AG08396 (cell line): ENCODE data around the gene OR6Q1.

Source experiments
- DNase-seq: peaks from one replicate; pipeline ENCODE4 v3.0.0; 2012; ENCODE audit warnings: low spot score, mixed read lengths

OR6Q1 gene

DNA sequence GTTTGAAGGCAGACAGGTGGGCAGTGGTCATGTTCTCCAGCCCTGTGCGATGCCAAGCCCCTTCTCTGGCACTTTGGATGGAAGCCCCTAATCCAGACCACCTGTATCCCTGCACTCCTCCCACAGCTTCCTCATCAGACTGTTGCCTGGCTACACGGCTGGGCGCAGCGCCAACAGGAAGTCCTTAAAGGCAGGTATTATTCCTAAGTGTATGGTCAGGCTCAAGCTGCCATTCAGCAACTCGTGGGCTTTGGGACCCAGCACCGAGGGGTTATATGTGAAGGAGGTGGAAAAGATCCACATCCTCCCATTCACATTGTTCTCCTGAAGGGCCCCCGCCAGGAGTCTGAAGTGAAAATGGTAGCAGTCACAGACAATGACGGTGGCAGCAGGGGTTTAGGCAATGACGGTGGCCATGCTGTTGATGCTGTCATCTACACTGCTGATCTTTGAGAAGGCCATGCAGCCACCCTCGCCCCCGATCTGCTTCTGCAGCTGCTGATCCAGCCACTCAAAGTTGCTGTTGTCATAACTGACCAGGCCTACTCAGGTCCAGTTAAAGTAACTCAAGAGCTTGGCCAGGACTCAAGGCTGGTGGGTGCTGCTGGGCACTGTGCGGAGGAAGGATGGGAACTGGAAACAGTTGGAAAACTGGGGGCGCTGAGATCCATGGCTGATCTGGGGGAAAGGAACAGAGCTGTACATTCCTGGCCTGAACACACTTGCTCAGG is 27.7 kb downstream of the OR6Q1 start:
- DNase-seq = peak; percentile 13

DNA sequence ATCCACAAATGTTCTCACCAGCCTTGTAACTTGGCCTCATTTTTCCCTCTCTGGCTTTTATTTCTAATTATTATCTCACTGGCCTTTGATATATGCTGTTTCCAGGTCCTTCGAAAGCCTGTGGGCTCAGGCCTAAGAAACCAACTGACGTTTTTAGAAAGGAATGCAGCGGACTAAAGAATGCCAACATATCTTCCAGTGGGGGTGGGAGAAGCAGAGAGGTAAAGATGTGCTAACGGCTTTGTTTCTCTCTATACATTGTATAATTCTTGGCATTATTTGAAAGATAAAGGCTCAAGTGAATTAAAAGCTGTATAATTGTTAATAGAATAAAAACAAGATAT is 28.2 kb downstream of the OR6Q1 start:
- DNase-seq = peak; percentile 58

DNA sequence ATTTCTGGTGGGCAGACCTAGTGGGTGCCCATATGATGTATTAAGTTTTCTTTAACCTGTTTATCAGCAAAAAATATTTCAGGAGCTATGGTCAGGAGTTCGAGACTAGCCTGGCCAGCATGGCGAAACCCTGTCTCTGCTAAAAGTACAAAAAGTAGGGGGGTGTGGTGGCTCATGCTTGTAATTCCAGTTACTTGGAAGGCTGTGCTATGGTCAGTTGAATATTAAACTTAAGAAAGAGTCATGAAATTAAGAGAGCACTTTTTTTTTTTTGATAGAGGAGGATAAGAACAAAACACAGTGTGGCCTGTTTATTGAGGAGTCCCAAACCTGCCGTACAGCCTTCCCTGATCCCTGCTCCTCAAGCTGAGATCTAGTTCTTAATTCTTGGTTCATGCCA is 29.8 kb downstream of the OR6Q1 start:
- no peak for DNase-seq

DNA sequence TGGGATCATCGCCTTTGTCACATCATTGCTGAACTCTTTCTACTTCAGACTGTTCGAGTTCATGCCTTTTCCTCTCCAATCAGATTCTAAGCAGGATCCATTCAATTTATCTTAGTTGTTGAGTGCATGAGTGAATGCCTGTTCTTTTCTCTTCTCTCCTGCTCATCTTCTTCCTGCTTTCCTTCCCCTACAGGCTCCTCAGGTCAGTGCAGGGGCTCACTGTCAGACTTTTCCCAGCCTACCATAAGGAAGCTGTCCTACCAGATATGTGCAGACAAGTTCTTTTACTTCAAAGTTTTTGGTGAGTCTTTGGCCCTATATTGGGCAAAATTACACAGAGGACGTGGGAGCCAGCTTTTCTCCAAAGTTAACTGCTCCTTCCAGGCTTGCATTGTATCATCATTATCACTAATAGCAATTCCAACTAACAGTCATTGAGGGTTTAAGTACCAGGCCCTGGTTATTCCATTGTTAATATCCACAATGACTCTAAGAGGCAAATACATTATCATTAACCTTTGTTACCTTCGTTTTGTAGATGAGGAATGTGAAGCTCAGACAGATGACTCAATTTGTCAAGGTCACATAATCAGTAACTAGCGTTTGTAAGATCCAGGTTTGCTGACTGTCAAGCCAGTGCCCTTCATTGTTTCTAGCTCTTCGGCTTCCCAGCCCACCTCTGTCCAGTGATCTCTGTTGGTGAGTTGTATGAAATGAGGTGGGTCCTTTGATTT is 30.4 kb downstream of the OR6Q1 start:
- DNase-seq = no peak

DNA sequence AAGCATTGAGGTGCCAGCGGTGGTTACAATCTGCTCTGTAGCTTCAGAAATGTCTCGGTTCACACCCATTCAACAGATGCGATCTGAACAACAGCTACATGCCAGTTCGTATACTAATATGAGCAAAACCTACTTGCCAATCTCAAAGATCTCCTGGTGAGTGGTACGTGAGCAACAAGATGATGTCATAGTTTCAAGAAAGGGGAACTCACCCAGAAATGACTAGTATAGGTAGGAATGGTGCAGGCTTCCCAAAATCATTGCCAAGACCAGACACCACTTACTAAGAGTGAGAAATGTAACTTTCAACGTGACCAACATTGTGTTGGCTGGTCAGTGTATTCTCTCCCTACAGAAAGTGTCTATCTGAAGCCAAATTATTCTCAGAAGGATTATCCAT is 31.1 kb downstream of the OR6Q1 start:
- peak; percentile 42 for DNase-seq

DNA sequence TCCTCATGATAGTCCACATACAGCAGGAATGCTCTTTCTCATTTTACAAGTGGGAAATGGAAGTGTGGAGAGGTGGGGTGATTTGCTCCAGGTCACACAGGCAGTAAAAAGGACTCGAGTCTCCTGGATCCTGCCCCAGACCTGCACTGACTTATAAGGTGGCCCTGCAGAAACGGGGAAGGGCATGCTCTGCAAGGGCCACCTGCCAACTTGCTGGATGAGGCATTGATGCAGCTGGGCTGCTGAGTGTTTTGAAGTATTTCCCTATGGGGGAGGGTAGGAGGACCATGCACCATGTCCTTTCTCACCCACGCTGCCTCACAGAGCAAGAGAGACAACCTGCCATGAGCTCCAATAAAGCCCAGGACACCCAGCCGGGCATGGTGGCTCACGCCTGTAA is 36.9 kb downstream of the OR6Q1 start:
- no peak for DNase-seq

DNA sequence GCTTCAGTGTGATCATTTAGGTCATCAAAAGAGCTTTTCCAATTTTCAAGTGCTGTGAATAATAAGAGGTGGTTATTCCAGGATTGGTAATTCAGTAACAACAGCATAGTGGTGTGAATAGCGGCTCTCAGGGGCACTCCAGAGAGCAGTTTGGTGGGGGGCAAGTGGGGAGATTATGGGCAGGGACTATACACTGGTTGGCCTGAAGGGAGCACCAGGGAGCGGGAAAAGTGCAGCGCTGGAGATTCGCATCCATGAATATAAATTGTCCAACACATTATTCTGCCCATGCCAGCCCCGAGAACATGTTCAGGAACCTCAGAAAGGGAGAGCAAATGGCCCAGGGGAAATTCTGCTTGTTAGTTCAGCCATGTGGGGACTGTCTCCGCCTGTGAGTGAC is 37.9 kb downstream of the OR6Q1 start:
- no peak for DNase-seq

DNA sequence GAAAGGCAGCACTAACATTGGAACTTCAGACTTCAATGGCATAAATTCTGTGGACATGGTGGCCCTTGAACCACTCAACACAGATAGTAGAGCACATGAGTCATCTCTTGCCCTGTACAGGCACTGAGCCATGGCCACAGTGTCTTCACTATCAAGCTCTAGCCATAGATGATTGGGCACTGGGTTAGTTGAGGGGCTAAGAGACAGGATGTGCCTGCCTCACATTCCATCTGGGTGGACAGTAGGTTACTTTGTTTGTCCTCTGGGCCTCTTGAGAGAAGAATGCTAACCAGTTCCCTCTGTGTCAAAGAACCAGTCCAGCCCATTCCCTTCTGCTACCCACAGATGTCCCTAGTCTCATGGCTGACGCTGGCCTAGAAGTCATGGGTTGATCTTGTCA is 39.8 kb downstream of the OR6Q1 start:
- DNase-seq = no peak

DNA sequence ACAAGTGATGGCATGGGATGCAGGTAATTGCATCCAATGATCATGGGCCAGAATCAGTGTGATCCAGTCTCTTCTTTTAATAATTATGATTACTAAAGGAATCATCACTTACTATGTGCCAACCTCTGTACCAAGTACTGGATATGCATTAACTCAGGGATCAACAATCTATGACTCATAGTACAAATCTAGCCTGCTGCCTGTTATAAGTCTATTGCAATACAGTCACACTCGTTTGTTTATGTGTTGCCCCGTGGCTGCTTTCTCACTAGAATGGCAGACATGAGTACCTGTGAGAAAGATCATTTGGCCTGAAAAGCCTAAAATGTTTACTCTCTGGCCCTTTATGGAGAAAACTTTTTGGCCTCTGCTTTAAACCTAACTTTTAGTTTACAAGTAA is 45.0 kb downstream of the OR6Q1 start:
- peak; percentile 35 for DNase-seq
